ENCODE data around the gene FADS3. TPM values are rescaled to one million over a fixed set of nuclear protein-coding genes. Genes with fewer than 3 reads are reported as not detected.

FADS3 gene
- total RNA-seq, 1 donor from 2014 or later, result 9.7 TPM

- no peak for DNase-seq
- H3K36me3 Mint-ChIP-seq (ENCODE audit: unreplicated experiment), result peaks cover 8% of the 10 kb centered on the region
- peaks cover 16% of the 10 kb centered on the region for H3K9me3 Mint-ChIP-seq (ENCODE audit: unreplicated experiment)
- no peak overlapping the region for H3K27ac Mint-ChIP-seq (ENCODE audit: unreplicated experiment)
- peaks cover 7% of the 10 kb centered on the region for H3K27me3 Mint-ChIP-seq (ENCODE audit: unreplicated experiment)
- peaks cover 9% of the 10 kb centered on the region for H3K4me1 Mint-ChIP-seq (ENCODE audit: low read depth, unreplicated experiment)
- no peak for TF ChIP-seq CTCF (IDR thresholded peaks at IDR 0.05; ENCODE audit: partially characterized antibody, unreplicated experiment)
- no peak overlapping the region for H3K4me3 Mint-ChIP-seq (ENCODE audit: unreplicated experiment)
These were observed 51.0 kb downstream of the FADS3 start for GRCh38 chr11:61840371-61840770.

GRCh38 chr11:61839742-61840141, 51.6 kb downstream of the FADS3 start:
- no peak for DNase-seq
- peaks cover 13% of the 10 kb centered on the region for H3K9me3 Mint-ChIP-seq (ENCODE audit: unreplicated experiment)
- H3K4me3 Mint-ChIP-seq (ENCODE audit: unreplicated experiment), result no peak overlapping the region
- peaks cover 8% of the 10 kb centered on the region for H3K36me3 Mint-ChIP-seq (ENCODE audit: unreplicated experiment)
- H3K4me1 Mint-ChIP-seq (ENCODE audit: low read depth, unreplicated experiment), result peaks cover 11% of the 10 kb centered on the region
- peak overlapping the region; percentile 19 for H3K27ac Mint-ChIP-seq (ENCODE audit: unreplicated experiment)
- H3K27me3 Mint-ChIP-seq (ENCODE audit: unreplicated experiment), result peaks cover 9% of the 10 kb centered on the region
- TF ChIP-seq CTCF (IDR thresholded peaks at IDR 0.05; ENCODE audit: partially characterized antibody, unreplicated experiment), result no peak

GRCh38 chr11:61838921-61839320, 52.4 kb downstream of the FADS3 start:
- no peak overlapping the region for H3K4me3 Mint-ChIP-seq (ENCODE audit: unreplicated experiment)
- peaks cover 8% of the 10 kb centered on the region for H3K36me3 Mint-ChIP-seq (ENCODE audit: unreplicated experiment)
- TF ChIP-seq CTCF (IDR thresholded peaks at IDR 0.05; ENCODE audit: partially characterized antibody, unreplicated experiment), result no peak
- H3K4me1 Mint-ChIP-seq (ENCODE audit: low read depth, unreplicated experiment), result peaks cover 16% of the 10 kb centered on the region
- H3K9me3 Mint-ChIP-seq (ENCODE audit: unreplicated experiment), result peaks cover 13% of the 10 kb centered on the region
- peaks cover 11% of the 10 kb centered on the region for H3K27me3 Mint-ChIP-seq (ENCODE audit: unreplicated experiment)
- no peak overlapping the region for H3K27ac Mint-ChIP-seq (ENCODE audit: unreplicated experiment)
- DNase-seq, result no peak

GRCh38 chr11:61838501-61838900, 52.8 kb downstream of the FADS3 start:
- no peak for DNase-seq
- H3K27ac Mint-ChIP-seq (ENCODE audit: unreplicated experiment), result no peak overlapping the region
- peaks cover 13% of the 10 kb centered on the region for H3K9me3 Mint-ChIP-seq (ENCODE audit: unreplicated experiment)
- H3K36me3 Mint-ChIP-seq (ENCODE audit: unreplicated experiment), result peaks cover 8% of the 10 kb centered on the region
- no peak for TF ChIP-seq CTCF (IDR thresholded peaks at IDR 0.05; ENCODE audit: partially characterized antibody, unreplicated experiment)
- H3K4me3 Mint-ChIP-seq (ENCODE audit: unreplicated experiment), result no peak overlapping the region
- peaks cover 12% of the 10 kb centered on the region for H3K27me3 Mint-ChIP-seq (ENCODE audit: unreplicated experiment)
- peaks cover 20% of the 10 kb centered on the region for H3K4me1 Mint-ChIP-seq (ENCODE audit: low read depth, unreplicated experiment)

- Mint-ChIP-seq H3K9me3 (ENCODE audit: unreplicated experiment) (peaks cover 15% of the 10 kb centered on the region), H3K4me1 (ENCODE audit: low read depth, unreplicated experiment) (peaks cover 28% of the 10 kb centered on the region), H3K27me3 (ENCODE audit: unreplicated experiment) (peaks cover 12% of the 10 kb centered on the region), H3K4me3 (ENCODE audit: unreplicated experiment) (no peak overlapping the region), H3K36me3 (ENCODE audit: unreplicated experiment) (peaks cover 8% of the 10 kb centered on the region), H3K27ac (ENCODE audit: unreplicated experiment) (no peak overlapping the region)
- TF ChIP-seq CTCF (IDR thresholded peaks at IDR 0.05; ENCODE audit: partially characterized antibody, unreplicated experiment), result no peak
- no peak for DNase-seq
These were observed 53.8 kb downstream of the FADS3 start for GRCh38 chr11:61837411-61838005.

Data from glutamatergic neuron (in vitro differentiated cells).